Right renal pelvis (tissue), 4 donors: ENCODE results near the gene ALG2. TPM values are rescaled to one million over a fixed set of nuclear protein-coding genes. Genes with fewer than 3 reads are reported as not detected.

Experiments
- DNase-seq, 4 donors: peaks; one replicate each; pipeline ENCODE4 v3.0.0-alpha.2; 2013; ENCODE audit warnings: low read depth in 4 of 4, low spot score in 3 of 4, missing footprints in 1 of 4
- polyA plus RNA-seq, 4 donors: library from polyadenylated mRNA; unstranded; fragments of 120-200 nt; gene quantifications; one replicate each; pipeline ENCODE4 v1.2.1, GENCODE V29; 2013; ENCODE audit not compliant: insufficient read length in 4 of 4

Gene ALG2
- polyA plus RNA-seq, 4 donors: 42.0 to 57.3 (median 52.0) TPM

DNA sequence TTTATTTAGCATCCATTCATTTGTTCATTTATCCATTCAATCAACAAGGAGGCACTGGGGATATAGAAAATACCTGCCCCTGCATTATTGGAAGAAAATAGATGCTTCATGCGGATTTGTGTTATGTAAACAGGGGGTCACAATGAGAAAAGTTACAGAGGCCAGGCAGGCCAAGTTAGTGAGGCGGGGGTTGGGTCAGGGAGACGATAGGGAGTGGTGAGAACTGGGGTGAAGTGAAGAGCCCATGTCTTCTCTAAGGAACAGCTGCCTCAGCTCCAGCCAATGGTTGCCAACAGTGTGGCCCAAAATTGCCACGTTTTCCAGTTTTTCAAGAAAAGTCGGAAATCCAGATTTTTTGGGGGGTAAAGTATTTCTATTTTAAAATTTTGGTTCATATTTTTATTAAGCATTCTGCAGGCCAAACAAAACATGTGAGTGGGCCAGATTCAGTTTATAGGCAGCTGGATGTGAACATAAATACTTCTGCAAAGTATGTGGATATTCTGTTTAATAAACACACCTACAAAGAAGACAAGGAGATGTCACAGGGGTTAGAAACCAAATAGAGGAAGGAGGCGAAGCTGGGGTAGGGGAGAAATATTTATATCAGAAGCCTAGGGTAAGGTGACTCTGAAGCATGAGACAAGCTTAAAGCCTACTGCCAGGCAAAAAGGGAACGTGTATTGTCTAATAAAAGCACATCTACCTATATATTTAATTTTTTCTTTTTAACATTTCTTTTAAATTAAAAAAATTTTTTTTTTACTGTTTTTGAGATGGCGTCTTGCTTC lies 44.0 kb downstream of the ALG2 start:
- DNase-seq: no peak

DNA sequence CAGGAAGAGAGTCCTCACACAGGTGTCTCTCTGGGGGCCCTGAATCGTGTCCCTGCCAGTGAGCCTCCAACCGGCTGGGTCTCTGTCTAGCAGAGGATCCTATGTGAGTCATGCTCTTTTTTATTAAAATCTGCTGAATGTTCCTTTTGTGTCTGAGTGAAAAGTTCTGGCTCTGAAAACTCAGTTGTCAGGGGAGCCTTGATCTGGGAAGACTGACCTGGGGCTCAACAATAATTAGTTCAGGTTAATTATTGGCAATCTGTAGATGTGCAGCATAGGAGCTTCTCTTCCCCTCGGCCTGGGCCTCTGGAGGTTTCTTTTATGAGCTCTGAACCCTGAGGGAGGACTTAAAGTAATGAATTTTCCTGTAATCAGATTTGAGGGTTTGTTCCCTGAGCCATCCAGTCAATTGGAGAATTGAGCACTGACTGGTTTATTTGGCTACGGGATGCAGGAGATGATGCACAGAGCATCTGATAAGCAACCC lies 45.2 kb downstream of the ALG2 start:
- DNase-seq: no peak

- DNase-seq: no peak
Observed at GRCh38 chr9:99173570-99174504, 47.9 kb downstream of the ALG2 start.

GRCh38 chr9:99172124-99173091 lies 49.3 kb downstream of the ALG2 start:
- no peak for DNase-seq

DNA sequence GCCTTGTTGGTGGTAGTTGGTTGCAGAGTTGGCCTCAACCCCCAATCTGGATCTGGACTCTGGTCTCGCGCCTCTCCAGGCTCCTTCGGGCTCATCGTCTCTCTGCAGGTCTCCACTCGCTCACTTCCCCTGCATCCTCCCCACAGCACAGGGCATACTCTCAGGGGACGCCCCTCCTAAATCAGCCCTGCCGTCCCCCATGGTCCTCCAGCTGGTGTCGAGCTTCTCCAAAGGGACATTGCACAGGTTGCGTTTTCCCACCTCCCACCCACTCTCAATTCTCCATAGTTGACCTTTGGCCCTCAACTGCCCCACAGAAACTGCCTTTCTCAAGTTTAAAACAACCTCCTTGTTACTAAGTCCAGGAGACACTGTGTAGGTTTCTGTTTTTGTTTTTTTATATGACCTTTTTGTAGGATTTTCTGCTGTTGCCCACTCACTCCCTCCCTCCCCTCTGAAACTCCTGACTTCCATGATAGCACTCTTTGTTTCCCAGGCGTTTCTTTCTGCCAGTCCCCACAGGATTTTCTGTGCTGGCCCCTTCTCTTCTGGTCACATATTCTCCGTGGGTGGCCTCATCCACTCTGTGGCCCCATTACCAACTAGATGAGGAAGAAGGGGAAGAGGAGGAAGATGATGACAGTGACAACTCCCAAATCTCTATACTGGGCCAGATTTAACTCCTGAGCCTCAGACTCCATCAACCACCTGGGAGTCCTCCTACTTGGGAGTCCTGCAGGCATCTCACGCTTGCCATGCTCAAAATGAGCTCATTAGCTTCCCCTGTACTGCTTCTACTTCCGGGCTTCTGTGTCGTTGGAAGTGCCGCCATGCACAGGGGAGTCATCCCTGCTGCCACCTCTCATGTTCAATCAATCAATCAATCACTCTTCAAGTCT lies 50.3 kb downstream of the ALG2 start:
- no peak for DNase-seq

DNA sequence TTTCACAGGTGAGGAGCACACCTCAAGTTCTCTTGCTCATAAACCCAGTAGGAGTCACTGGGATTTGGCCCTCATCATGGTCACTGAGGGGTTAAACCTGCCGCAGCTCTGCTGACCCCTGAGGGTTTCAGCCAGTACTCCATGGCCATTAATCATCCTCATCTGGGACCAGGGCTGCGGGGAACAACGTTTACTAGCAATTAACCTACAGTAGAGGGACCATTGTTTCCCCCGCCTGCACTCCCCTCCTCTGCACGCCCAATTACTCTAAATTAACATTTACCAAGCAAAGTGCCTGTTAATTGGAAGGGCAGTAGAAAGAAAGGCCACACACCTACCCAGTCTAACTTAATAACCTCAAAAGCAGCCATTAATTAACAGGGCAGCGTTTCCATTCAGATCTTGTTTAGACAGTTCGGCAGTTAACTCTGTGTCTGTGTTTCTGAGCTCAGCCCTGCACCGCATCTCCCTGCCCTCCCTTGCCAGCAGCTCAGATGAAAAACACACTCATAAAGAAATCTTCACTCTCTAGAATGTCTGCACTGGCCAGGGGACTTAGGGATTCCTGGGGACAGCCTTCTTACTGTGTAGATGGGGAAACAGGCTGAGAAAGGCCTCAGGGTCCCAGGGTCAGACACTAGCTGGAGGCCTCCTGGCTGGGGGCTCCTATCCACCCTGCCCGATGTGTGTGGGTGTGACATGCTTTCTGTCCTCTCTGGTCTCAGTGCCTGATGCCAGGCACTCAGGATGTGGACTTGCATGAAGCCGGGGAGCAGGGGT lies 51.6 kb downstream of the ALG2 start:
- DNase-seq: no peak

- DNase-seq: no peak
Observed at GRCh38 chr9:99169086-99169485, 52.7 kb downstream of the ALG2 start.

- no peak for DNase-seq
Observed at GRCh38 chr9:99167694-99168093, 54.0 kb downstream of the ALG2 start.

DNA sequence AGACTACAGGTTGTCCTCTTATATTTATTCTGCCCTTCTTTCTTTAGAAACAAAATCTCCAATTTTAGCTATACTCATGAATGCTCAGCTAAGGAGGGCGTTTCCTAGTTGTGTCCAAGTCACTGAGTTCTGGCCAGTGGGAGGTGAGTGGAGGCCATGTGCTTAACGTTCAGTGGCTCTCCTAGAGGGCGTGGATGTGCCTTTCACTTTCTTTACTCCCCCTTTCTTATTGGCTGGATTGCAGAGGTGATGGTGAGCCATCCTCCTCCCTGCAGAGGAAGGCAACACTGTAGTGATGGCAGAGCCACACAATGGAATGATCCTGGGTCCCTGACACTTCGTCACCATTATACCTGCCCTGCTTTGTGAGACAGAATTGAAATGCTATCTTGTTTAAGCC lies 54.6 kb downstream of the ALG2 start:
- DNase-seq: no peak

Other genes starting within 250 kb of the ALG2 start
- gene TGFBR1, start 116.8 kb downstream of the ALG2 start, polyA plus RNA-seq: 10 to 100 TPM; 44.4 to 52.3 (median 50.5) TPM
- gene SEC61B, start 340 bp upstream of the ALG2 start, polyA plus RNA-seq: 100 to 1,000 TPM; 143 to 176 (median 158) TPM